Measurements from ENCODE around the gene PLSCR1.
A peak's percentile ranks its signal among the peaks of the same experiment; 100 is the strongest.

PLSCR1 gene, protein sequence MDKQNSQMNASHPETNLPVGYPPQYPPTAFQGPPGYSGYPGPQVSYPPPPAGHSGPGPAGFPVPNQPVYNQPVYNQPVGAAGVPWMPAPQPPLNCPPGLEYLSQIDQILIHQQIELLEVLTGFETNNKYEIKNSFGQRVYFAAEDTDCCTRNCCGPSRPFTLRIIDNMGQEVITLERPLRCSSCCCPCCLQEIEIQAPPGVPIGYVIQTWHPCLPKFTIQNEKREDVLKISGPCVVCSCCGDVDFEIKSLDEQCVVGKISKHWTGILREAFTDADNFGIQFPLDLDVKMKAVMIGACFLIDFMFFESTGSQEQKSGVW

DNA sequence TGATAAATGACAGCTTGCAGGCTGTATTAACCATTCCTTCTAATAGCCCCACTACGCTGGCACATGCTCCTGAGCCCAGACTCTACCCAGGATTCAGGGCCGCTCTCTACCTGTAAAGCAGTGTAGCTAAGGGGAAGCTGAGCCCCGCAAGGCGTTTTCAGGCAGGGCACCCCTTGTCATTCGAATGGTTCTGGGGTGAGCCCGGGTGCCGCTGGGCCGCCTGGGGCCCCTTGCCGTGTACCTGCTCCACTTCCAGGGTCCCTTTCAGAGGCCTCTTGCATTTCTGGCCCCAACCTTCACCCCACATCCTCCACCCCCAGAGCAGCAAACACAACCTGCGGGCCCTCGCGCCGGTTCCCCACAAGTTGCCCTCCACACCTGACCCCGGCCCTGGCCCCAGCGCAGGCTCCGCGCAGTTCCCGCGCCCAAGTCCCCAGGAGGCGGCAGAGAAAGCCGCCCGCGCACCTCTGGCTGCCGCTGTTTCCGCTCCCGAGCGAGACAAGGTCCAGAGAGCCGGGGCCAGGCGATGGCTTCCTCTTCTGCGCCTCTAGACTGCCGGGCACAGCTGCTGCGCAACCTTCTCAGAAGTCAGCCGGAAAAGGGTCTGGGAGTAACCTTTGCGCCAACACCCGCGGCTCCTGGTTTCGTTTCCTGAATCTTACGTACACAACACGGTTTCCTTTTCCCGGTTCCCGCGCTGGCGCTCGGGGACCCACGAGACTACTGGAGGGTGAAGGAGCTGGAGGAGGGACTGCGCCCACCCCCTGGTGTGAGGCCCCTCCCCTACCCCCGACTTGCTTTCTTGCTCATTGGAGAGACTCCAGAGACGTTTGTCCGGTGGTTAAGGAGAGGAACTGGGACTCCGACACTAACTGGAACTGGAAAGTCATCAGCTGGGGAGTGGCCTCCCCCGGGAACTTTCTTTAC is at the start of gene PLSCR1:
Gene PLSCR1 (minus strand): TSS at position 606 of the 927 bp plus-strand sequence. CDS start 8,055 bp downstream, outside the sequence.
- peak within 1 kb of the TSS; percentile 85 for H3K4me3 ChIP-seq (ENCODE audit: low read length)
- no peak for TF ChIP-seq ZNF274 (IDR thresholded peaks at IDR 0.05; ENCODE audit: low read depth, low read length)

DNA sequence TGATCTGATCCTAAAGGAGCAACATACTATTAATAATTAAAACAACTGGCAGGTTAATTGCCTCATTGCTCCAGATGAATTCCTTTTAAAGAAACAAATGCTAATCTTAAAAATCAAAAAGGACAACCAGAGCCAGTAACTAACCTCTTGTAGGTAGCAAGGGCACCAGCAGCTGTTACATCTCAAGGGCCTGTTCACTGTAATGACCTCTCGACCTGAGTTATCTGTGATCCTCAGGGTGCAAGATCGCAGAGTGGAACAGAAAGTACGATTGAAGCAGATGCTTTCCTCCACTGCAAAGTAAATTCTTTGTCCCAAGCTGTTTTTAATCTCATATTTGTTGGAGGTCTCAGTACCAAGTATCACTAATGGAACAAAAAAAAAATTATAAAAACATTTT is 49.4 kb upstream of the PLSCR1 start:
- no peak for TF ChIP-seq ZNF274 (IDR thresholded peaks at IDR 0.05; ENCODE audit: low read depth, low read length)
- H3K4me3 ChIP-seq (ENCODE audit: low read length): no peak overlapping the region

DNA sequence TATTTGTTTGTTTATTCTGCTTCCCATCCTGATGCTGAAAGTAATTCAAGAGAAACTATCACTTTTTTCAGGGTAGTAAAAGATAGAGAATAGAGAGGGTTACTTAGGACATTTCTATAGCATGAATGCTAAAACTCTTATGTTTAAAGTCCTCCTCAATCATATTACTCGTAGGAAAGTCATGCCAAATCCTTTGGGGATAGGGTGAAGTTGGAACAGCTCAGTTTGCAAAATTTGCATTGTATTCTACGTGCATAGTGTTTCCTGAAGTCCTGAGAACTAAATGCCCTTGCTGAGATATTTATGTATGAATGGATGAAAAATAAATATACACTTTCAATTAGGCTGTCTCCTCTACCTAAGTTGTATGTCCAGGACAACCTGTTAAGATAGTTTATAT is 46.1 kb upstream of the PLSCR1 start:
- no peak for TF ChIP-seq ZNF274 (IDR thresholded peaks at IDR 0.05; ENCODE audit: low read depth, low read length)
- no peak overlapping the region for H3K4me3 ChIP-seq (ENCODE audit: low read length)

DNA sequence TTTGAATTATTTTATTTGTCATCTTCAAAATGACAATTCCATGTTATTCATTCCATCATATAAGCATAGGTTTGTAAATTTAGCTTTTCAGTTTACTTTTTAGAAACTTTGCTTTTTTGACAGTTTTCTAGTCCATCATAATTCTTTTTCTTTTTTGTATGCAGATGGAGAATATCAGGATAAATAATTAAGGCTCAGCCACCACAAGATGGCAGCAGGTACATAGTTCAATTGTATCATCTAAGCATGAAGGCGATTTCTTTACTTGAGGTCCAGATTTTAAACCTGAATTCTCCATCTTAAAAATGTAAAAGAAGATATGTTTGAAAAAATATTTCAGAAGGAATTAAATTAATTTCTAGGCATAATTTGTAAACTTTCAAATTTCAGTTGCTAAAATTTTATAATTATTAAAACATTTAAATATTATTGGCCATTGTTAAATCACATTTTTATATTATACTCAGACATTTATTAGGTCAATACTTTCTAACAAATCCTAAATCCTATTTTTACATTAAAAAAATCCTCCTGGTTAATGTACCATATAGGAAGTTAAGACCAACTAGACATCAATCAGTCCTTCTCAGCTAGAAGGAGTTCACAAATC is 45.6 kb upstream of the PLSCR1 start:
- no peak for TF ChIP-seq ZNF274 (IDR thresholded peaks at IDR 0.05; ENCODE audit: low read depth, low read length)
- no peak overlapping the region for H3K4me3 ChIP-seq (ENCODE audit: low read length)

DNA sequence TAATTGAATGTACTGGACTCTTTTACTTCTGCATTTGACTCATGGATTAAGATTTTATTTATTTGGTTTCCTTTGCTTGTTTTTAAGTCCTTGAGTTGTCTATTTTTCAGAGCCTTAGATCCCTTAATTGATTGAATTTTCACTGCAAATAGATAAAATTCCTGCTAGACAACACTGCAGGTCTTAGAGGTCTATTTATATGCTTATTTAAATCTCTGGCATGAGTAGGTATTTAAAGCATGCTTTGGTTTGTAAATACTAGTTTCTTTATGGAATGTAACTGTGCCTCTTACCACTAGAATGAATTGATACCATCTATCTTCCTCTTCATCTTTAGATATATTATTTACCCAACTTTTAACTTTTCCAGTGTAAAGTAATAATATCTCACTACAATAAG is 40.7 kb upstream of the PLSCR1 start:
- no peak overlapping the region for H3K4me3 ChIP-seq (ENCODE audit: low read length)
- TF ChIP-seq ZNF274 (IDR thresholded peaks at IDR 0.05; ENCODE audit: low read depth, low read length): no peak

DNA sequence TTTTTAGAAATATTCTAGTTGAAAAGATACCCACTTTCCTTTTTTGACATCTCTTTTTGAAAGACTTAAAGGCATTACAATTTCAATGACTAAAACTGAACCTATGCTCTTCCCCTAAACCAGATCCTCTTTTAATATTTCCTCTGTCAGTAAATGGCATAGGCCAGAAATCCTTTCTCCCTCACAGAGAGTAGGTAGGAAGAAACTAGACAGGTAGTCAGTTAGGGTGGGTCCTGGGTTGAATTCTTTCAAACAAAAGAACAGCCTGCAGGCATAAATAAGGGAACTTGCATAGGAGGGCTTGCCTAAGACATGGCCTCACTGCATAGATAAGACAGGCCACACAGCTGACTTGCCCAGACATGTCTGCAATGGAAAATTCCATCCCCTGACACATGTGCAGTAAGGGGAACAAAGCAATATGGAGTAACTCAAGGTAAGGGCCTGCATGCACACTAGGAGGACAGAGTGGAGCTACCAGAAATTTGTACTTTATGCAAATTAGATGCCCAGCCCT is 37.6 kb upstream of the PLSCR1 start:
- no peak overlapping the region for H3K4me3 ChIP-seq (ENCODE audit: low read length)
- TF ChIP-seq ZNF274 (IDR thresholded peaks at IDR 0.05; ENCODE audit: low read depth, low read length): no peak

DNA sequence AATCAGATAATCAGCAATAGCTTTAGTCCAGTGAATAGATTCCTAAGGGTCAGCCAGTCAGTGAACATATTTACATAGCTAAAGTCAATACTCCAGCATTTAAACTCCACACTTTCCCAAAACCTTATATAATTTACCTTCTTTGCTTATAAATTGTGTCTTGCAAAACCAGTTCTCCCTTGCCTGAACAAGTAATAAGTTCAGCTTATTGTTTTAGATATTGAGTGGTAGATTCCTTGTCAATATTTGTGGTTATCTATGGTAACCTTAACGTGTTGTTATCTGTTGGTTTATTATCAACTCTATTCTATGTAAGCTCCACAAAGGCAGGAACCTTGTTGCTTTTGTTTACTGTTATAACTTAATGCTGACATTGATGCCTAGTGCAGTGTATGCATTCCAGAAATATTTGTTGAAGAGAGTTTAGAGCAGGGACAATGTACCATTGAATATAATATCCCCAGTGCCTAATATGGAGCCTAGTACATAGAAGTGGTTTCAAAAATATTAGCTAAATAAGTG is 36.7 kb upstream of the PLSCR1 start:
- TF ChIP-seq ZNF274 (IDR thresholded peaks at IDR 0.05; ENCODE audit: low read depth, low read length): no peak

DNA sequence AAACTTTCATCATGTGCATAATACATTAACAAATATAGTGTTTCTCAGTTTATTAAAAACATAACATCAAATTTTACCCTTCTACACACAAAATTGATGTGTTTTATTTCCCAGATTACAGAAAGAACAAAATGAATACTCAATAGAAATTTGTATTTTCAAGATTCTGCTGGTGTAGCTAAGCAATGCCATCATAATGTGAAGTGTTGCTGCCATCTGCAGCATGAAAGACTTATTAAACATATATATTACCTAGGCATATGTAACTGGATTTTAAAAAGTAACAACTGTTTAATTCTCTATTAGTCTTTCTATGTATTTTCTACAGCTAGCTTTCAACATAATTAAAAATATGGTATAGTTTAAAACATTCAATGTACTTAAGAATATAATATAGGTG is 33.3 kb upstream of the PLSCR1 start:
- no peak for TF ChIP-seq ZNF274 (IDR thresholded peaks at IDR 0.05; ENCODE audit: low read depth, low read length)
- no peak overlapping the region for H3K4me3 ChIP-seq (ENCODE audit: low read length)

More for the DNA sequence above, 36.7 kb upstream of the PLSCR1 start:
- H3K4me3 ChIP-seq (ENCODE audit: low read length): no peak overlapping the region

DNA sequence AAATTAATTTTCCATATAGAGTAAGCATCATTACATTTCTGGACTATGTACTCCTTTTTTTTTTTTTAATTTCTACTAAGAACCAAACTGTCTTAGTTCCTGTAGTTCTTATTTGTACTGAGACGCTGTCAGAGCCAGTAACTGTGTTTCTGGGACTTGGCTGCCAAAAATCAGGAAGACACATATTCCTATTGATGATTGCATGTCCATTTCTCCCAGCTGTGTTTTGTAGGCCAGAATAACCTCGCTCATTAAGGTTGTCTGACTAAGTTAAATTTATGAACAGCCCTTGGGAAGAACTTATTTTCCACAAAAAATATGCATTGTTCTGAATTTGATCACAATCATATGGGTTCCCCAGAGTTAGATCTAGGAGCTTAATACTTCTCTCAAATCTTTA is 31.2 kb upstream of the PLSCR1 start:
- TF ChIP-seq ZNF274 (IDR thresholded peaks at IDR 0.05; ENCODE audit: low read depth, low read length): no peak
- no peak overlapping the region for H3K4me3 ChIP-seq (ENCODE audit: low read length)

DNA sequence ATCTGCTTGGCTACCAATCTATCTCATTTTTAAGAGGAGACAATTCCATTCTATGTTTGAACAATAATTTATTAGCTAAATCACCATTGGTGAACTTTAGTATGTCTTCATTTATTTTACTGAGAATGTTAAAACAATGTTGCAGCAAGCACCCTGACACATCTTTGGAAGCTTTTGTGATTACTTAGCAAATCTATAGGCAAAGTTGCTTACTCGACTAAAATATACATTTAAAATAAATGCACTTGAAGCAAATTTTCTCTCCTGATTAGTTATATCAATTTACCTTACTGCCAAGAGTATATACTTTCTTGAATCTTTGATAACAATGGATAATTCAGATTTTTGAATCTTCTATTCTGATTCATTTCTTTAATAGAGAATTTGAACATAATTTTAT is 29.8 kb upstream of the PLSCR1 start:
- H3K4me3 ChIP-seq (ENCODE audit: low read length): no peak overlapping the region
- TF ChIP-seq ZNF274 (IDR thresholded peaks at IDR 0.05; ENCODE audit: low read depth, low read length): no peak

DNA sequence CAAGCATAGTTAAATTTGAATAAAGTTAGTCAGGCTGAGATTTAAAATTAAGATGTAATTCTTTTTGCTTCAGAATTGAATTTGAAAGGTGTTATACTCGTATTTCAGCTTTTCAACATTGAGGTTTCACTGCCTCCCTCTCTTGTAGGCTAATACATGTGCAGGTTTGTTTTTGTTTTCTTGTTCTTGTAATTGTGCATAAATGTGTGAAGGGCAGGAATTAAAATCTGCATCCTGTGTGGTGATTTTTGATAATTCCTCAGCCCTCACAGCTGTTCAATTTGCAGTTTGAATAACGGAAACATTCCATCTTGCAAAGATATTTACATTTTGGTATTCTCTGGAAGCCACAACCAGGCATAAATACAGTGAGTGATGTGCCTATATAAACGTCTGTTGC is 24.9 kb upstream of the PLSCR1 start:
- no peak overlapping the region for H3K4me3 ChIP-seq (ENCODE audit: low read length)
- no peak for TF ChIP-seq ZNF274 (IDR thresholded peaks at IDR 0.05; ENCODE audit: low read depth, low read length)

DNA sequence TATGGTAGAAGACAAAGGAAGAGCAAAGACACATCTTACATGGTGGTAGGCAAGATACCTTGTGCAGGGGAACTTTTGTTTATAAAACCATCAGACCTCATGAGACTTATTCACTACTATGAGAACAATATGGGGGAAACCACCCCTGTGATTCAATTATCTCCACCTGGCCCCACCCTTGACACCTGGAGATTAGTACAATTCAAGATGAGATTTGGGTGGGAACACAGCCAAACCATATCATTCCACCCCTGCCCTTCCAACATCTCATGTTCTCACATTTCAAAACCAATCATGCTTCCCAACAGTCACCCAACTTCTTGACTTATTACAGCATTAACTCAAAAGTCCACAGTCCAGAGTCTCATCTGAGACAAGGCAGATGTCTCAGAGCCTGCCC is 21.7 kb upstream of the PLSCR1 start:
- TF ChIP-seq ZNF274 (IDR thresholded peaks at IDR 0.05; ENCODE audit: low read depth, low read length): no peak
- H3K4me3 ChIP-seq (ENCODE audit: low read length): no peak overlapping the region

DNA sequence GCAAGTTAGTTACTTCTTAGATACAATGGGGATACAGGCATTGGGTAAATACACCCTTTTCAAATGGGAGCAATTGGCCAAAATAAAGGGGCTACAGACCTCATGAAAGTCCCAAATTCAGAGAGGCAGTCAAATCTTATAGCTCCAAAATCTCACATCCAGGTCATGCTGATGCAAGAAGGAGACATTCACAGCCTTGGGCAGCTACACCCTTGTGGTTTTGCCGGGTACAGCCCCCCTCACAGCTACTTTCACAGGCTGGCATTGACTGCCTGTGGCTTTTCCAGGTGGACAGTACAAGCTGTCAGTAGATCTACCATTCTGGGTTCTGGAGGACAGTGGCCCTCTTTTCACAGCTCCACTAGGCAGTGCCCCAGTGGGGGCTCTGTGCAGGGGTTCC is 17.5 kb upstream of the PLSCR1 start:
- no peak for TF ChIP-seq ZNF274 (IDR thresholded peaks at IDR 0.05; ENCODE audit: low read depth, low read length)
- H3K4me3 ChIP-seq (ENCODE audit: low read length): no peak overlapping the region

DNA sequence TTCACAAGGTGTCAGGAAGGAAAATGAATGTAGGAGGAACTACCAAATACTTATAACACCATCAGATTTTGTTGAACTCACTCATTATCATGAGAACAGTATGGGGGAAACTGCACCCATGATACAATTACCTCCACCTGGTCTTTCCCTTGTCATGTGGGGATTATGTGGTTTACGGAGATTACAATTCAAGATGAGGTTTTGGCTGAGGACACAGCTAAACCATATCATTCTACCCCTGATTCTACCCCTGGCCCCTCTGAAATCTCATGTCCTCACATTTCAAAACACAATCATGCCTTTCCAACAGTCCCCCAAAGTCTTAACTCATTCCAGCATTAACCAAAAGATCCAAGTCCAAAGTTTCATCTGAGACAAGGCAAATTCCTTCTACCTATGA is 17.1 kb upstream of the PLSCR1 start:
- no peak overlapping the region for H3K4me3 ChIP-seq (ENCODE audit: low read length)
- no peak for TF ChIP-seq ZNF274 (IDR thresholded peaks at IDR 0.05; ENCODE audit: low read depth, low read length)

All from GM08714 (cell line).